ENCODE measurements around the gene PLPP4. TPM values are rescaled to one million over a fixed set of nuclear protein-coding genes. Genes with fewer than 3 reads are reported as not detected.
A peak's percentile ranks its signal among the peaks of the same experiment; 100 is the strongest.

The PLPP4 gene
- total RNA-seq, 1 donor from 2014 or later: not detected

DNA sequence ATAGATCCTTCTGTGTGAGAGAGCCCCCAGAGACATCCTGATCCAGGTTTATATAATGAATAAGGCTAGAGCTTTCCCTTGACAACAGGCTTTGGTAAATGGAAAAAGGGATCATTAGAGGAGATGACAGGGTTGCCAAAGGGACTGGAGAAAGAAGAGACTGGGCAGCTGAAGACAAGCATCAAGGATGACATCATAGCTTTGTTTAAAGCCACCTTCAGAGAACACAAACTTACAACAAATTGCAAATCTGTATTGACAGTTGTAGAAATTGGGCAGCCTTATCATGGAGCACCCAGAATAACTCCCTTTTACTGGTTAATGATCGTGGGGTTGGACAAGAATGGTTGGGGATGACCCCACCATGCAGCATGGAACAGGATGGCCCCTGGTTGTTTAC, 3.7 kb upstream of the PLPP4 start:
- TF ChIP-seq, protein P1, sequence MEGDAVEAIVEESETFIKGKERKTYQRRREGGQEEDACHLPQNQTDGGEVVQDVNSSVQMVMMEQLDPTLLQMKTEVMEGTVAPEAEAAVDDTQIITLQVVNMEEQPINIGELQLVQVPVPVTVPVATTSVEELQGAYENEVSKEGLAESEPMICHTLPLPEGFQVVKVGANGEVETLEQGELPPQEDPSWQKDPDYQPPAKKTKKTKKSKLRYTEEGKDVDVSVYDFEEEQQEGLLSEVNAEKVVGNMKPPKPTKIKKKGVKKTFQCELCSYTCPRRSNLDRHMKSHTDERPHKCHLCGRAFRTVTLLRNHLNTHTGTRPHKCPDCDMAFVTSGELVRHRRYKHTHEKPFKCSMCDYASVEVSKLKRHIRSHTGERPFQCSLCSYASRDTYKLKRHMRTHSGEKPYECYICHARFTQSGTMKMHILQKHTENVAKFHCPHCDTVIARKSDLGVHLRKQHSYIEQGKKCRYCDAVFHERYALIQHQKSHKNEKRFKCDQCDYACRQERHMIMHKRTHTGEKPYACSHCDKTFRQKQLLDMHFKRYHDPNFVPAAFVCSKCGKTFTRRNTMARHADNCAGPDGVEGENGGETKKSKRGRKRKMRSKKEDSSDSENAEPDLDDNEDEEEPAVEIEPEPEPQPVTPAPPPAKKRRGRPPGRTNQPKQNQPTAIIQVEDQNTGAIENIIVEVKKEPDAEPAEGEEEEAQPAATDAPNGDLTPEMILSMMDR (IDR thresholded peaks at IDR 0.05; ENCODE audit: unreplicated experiment): no peak
- H3K4me3 Mint-ChIP-seq (ENCODE audit: unreplicated experiment): no peak overlapping the region
- no peak for DNase-seq (ENCODE audit: low spot score)
- H3K36me3 Mint-ChIP-seq (ENCODE audit: low read depth, unreplicated experiment): no peaks in the 10 kb centered on the region
- no peak overlapping the region for H3K27ac Mint-ChIP-seq (ENCODE audit: unreplicated experiment)
- no peaks in the 10 kb centered on the region for H3K9me3 Mint-ChIP-seq (ENCODE audit: unreplicated experiment)
- peaks cover 6% of the 10 kb centered on the region for H3K27me3 Mint-ChIP-seq (ENCODE audit: unreplicated experiment)
- peaks cover 4% of the 10 kb centered on the region for H3K4me1 Mint-ChIP-seq (ENCODE audit: unreplicated experiment)

DNA sequence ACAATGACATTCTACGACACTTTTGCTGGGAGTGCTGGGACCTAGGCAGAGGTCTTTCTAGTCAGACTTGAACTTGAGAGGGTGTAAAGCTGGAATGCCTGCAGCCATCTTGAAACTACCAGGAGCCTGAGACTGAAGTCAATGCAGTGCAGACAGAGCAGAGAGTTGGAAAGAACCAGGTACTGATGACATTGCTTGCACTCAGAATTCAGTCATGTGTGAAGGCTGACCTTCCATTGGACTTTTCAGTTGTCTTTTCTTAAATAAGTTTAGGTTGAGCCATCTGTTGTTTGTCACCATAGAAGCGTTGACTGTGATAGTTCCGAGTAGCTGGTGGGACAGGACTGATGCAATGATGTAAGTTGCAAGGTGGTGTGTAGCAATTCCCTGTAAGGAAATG, 3.1 kb upstream of the PLPP4 start:
- no peaks in the 10 kb centered on the region for H3K36me3 Mint-ChIP-seq (ENCODE audit: low read depth, unreplicated experiment)
- DNase-seq (ENCODE audit: low spot score): no peak
- peaks cover 4% of the 10 kb centered on the region for H3K4me1 Mint-ChIP-seq (ENCODE audit: unreplicated experiment)
- H3K27ac Mint-ChIP-seq (ENCODE audit: unreplicated experiment): no peak overlapping the region
- no peak overlapping the region for H3K4me3 Mint-ChIP-seq (ENCODE audit: unreplicated experiment)
- peaks cover 10% of the 10 kb centered on the region for H3K27me3 Mint-ChIP-seq (ENCODE audit: unreplicated experiment)
- TF ChIP-seq, protein P1 (IDR thresholded peaks at IDR 0.05; ENCODE audit: unreplicated experiment): no peak
- H3K9me3 Mint-ChIP-seq (ENCODE audit: unreplicated experiment): no peaks in the 10 kb centered on the region

DNA sequence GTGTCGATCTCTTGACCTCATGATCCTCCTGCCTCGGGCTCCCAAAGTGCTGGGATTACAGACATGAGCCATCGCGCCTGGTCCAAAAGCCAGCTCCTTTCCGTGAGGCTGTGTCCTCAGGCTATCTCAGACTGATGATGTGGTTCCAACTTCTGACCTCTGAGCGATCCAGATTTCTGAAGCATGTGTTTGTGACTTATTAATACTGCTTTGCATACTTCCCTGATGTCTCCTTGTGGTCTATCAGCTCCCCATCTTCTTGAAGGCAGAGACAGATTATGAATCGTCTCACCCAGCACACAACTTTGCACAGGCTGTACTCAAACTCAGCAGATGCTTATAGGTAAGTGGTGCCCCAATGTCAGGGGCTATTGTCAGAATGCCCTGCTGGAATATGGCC, 2.0 kb upstream of the PLPP4 start:
- Mint-ChIP-seq H3K9me3 (ENCODE audit: unreplicated experiment) (no peaks in the 10 kb centered on the region), H3K27me3 (ENCODE audit: unreplicated experiment) (peaks cover 10% of the 10 kb centered on the region), H3K4me3 (ENCODE audit: unreplicated experiment) (no peak overlapping the region), H3K36me3 (ENCODE audit: low read depth, unreplicated experiment) (no peaks in the 10 kb centered on the region), H3K27ac (ENCODE audit: unreplicated experiment) (no peak overlapping the region), H3K4me1 (ENCODE audit: unreplicated experiment) (peaks cover 4% of the 10 kb centered on the region)
- no peak for DNase-seq (ENCODE audit: low spot score)
- TF ChIP-seq, protein P1 (IDR thresholded peaks at IDR 0.05; ENCODE audit: unreplicated experiment): no peak

DNA sequence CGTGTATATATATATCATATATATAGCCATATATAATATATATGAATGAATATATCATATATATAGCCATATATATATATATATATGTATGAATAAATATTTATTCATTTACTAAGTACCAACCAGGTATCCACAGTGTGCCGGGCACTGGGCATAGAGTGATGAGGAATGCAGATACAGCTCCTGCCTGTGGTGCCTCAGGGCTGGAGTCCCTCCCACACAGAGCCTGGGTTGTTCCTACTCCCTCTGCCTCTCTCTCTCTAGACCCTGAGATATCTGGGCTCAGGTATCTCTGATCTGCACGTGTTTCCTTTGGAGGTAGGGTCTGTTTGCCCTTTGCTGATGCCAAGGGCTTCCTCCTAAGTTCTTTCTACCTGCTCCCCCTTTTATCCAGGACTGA, 1.4 kb upstream of the PLPP4 start:
- Mint-ChIP-seq H3K27ac (ENCODE audit: unreplicated experiment) (no peak overlapping the region), H3K36me3 (ENCODE audit: low read depth, unreplicated experiment) (no peaks in the 10 kb centered on the region), H3K27me3 (ENCODE audit: unreplicated experiment) (peaks cover 10% of the 10 kb centered on the region), H3K9me3 (ENCODE audit: unreplicated experiment) (no peaks in the 10 kb centered on the region), H3K4me1 (ENCODE audit: unreplicated experiment) (peaks cover 4% of the 10 kb centered on the region), H3K4me3 (ENCODE audit: unreplicated experiment) (no peak overlapping the region)
- no peak for DNase-seq (ENCODE audit: low spot score)
- TF ChIP-seq, protein P1 (IDR thresholded peaks at IDR 0.05; ENCODE audit: unreplicated experiment): no peak

DNA sequence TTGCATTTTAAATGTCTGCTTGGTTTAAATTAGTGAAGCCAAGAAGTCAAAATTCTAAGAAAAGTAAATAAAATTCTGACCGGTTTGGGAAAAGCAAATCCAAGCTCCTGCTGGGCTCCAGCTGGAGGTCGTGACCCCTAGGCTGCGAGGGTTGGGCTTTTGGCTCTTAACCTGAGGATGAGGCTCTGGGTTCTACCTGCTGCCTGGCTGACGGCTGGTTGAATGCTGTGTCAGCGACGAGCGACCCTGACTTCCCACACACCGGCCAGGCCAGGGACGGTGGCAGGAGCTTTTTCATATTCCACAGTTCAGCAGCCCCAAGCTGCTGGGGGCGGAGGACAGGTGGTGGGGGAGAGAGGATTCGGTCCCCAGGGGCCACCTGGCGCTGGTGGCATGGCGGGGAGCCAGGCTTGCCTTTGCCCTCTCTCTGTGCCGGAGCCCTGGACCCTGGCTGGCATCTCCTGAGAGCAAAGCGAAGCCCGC, 843 bp upstream of the PLPP4 start:
- Mint-ChIP-seq H3K9me3 (ENCODE audit: unreplicated experiment) (no peaks in the 10 kb centered on the region), H3K4me3 (ENCODE audit: unreplicated experiment) (peak overlapping the region; percentile 91), H3K27me3 (ENCODE audit: unreplicated experiment) (peaks cover 10% of the 10 kb centered on the region), H3K36me3 (ENCODE audit: low read depth, unreplicated experiment) (no peaks in the 10 kb centered on the region), H3K4me1 (ENCODE audit: unreplicated experiment) (peaks cover 7% of the 10 kb centered on the region), H3K27ac (ENCODE audit: unreplicated experiment) (no peak overlapping the region)
- TF ChIP-seq, protein P1 (IDR thresholded peaks at IDR 0.05; ENCODE audit: unreplicated experiment): no peak
- no peak for DNase-seq (ENCODE audit: low spot score)
